PC-9 (cell line): ENCODE measurements around the gene SLC25A26. TPM values are rescaled to one million over a fixed set of nuclear protein-coding genes. Genes with fewer than 3 reads are reported as not detected.

Source experiments
- BruUV-seq: library from RNA; stranded (reverse); fragments of 400-500 nt; replicated peaks from 2 replicates; lab custom pipeline; 2021; lab: Mats Ljungman, UMichigan
- CTCF ChIA-PET: fragments of 300-600 bp; sonication (Branson Sonifier 250); formaldehyde crosslinking; loops from one replicate; lab custom pipeline; 2022; ENCODE audit warnings: antibody characterized with exemption; lab: Charles Lee
- POLR2A ChIA-PET: fragments of 300-600 bp; sonication (Branson Sonifier 250); formaldehyde crosslinking; loops from one replicate; lab custom pipeline; 2022; ENCODE audit warnings: antibody characterized with exemption; ENCODE audit not compliant: unreplicated experiment; lab: Charles Lee
- DNase-seq, 2 experiments: peaks; one replicate each; pipeline versions ENCODE4 v3.0.0 to v3.0.0-alpha.2; 2015 to 2022; ENCODE audit warnings: mixed read lengths in 1 of 2
- H2AFZ ChIP-seq: fragments of 200-600 bp; sonication (generic); 2 replicates; pipeline ENCODE4 v1.8.1; 2017; ENCODE audit warnings: antibody characterized with exemption
- H3F3A ChIP-seq: fragments of 200-600 bp; sonication (generic); 2 replicates; pipeline ENCODE4 v1.8.1; 2017; ENCODE audit warnings: antibody characterized with exemption, mild to moderate bottlenecking, low read depth; ENCODE audit not compliant: insufficient read depth
- H3K27ac ChIP-seq: fragments of 200-600 bp; sonication (generic); 2 replicates; pipeline ENCODE4 v1.6.1; 2016; ENCODE audit warnings: mixed run types
- H3K27me3 ChIP-seq: fragments of 200-600 bp; sonication (generic); 2 replicates; pipeline ENCODE4 v1.6.1; 2016; ENCODE audit warnings: low read depth, mixed run types; ENCODE audit not compliant: insufficient read depth
- H3K36me3 ChIP-seq: fragments of 200-600 bp; sonication (generic); 2 replicates; pipeline ENCODE4 v1.6.1; 2016; ENCODE audit warnings: low read depth, mixed run types
- H3K4me1 ChIP-seq: fragments of 200-600 bp; sonication (generic); replicated peaks from 2 replicates; pipeline ENCODE4 v1.6.1; 2016; ENCODE audit warnings: mixed run types; ENCODE audit not compliant: insufficient read depth
- H3K4me2 ChIP-seq: fragments of 200-600 bp; sonication (generic); 2 replicates; pipeline ENCODE4 v1.6.1; 2017; ENCODE audit warnings: mixed run types
- H3K4me3 ChIP-seq: fragments of 200-600 bp; sonication (generic); 2 replicates; pipeline ENCODE4 v1.6.1; 2016; ENCODE audit warnings: mixed run types
- H3K79me2 ChIP-seq: fragments of 200-600 bp; sonication (generic); 2 replicates; pipeline ENCODE4 v1.6.1; 2017; ENCODE audit warnings: low read depth, mixed run types
- H3K9me2 ChIP-seq: fragments of 200-600 bp; sonication (generic); 2 replicates; pipeline ENCODE4 v1.8.1; 2017; ENCODE audit warnings: mild to moderate bottlenecking; ENCODE audit not compliant: insufficient read depth
- H3K9me3 ChIP-seq: fragments of 200-600 bp; sonication (generic); 2 replicates; pipeline ENCODE4 v1.8.1; 2016; ENCODE audit warnings: low read depth; ENCODE audit not compliant: insufficient read depth
- H4K20me1 ChIP-seq: fragments of 200-600 bp; sonication (generic); 2 replicates; pipeline ENCODE4 v1.8.1; 2017; ENCODE audit not compliant: insufficient read depth
- EZH2 ChIP-seq: fragments of 200-600 bp; sonication (generic); IDR thresholded peaks from 2 replicates; pipeline ENCODE4 v1.8.0; 2017; ENCODE audit warnings: antibody characterized with exemption, low read depth
- intact Hi-C: fragments of 100-400 bp; cut with micrococcal nuclease; formaldehyde crosslinking; loops from one replicate; pipeline ENCODE4 v1.10.0; 2022; ENCODE audit not compliant: unreplicated experiment
- total RNA-seq: library from RNA; stranded (reverse); gene quantifications from 2 replicates; pipeline ENCODE4 v1.2.3, GENCODE V29; 2021
- TF ChIP-seq, protein P1 (sequence below): fragments of 200-600 bp; sonication (generic); conservative IDR thresholded peaks from 2 replicates; pipeline ENCODE4 v1.6.1; 2017; ENCODE audit warnings: mixed run types, antibody characterized with exemption, mild to moderate bottlenecking, moderate library complexity

Gene SLC25A26
- total RNA-seq, 1 experiment from 2014 or later = 20.8 TPM

GRCh38 chr3:66404903-66405700, 184.3 kb downstream of the SLC25A26 start:
- no peak overlapping the region for H3K4me2 ChIP-seq
- no peaks in the 10 kb centered on the region for H3K27me3 ChIP-seq
- H3K4me1 ChIP-seq = peaks cover 4% of the 10 kb centered on the region; the same call in 1 of the 2 replicates
- no peak overlapping the region for H2AFZ ChIP-seq
- no peaks in the 10 kb centered on the region for H3K36me3 ChIP-seq
- no peak for TF ChIP-seq EZH2
- TF ChIP-seq, protein P1, sequence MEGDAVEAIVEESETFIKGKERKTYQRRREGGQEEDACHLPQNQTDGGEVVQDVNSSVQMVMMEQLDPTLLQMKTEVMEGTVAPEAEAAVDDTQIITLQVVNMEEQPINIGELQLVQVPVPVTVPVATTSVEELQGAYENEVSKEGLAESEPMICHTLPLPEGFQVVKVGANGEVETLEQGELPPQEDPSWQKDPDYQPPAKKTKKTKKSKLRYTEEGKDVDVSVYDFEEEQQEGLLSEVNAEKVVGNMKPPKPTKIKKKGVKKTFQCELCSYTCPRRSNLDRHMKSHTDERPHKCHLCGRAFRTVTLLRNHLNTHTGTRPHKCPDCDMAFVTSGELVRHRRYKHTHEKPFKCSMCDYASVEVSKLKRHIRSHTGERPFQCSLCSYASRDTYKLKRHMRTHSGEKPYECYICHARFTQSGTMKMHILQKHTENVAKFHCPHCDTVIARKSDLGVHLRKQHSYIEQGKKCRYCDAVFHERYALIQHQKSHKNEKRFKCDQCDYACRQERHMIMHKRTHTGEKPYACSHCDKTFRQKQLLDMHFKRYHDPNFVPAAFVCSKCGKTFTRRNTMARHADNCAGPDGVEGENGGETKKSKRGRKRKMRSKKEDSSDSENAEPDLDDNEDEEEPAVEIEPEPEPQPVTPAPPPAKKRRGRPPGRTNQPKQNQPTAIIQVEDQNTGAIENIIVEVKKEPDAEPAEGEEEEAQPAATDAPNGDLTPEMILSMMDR = no peak
- DNase-seq = no peak
- ChIA-PET POLR2A (no interaction called here), CTCF (no interaction called here)
- H4K20me1 ChIP-seq = no peaks in the 10 kb centered on the region
- H3K4me3 ChIP-seq = no peak overlapping the region
- no peaks in the 10 kb centered on the region for H3K9me2 ChIP-seq
- H3K79me2 ChIP-seq = no peaks in the 10 kb centered on the region
- no peak overlapping the region for H3K27ac ChIP-seq
- H3K9me3 ChIP-seq = no peaks in the 10 kb centered on the region
- no peaks in the 10 kb centered on the region for H3F3A ChIP-seq
- intact Hi-C loops = no loop called here
- BruUV-seq = no TSS peak

GRCh38 chr3:66405701-66406091, 184.9 kb downstream of the SLC25A26 start:
- Histone ChIP-seq H3K79me2 (no peaks in the 10 kb centered on the region), H3K9me2 (no peaks in the 10 kb centered on the region), H4K20me1 (no peaks in the 10 kb centered on the region), H3K36me3 (no peaks in the 10 kb centered on the region), H2AFZ (no peak overlapping the region), H3K27me3 (no peaks in the 10 kb centered on the region), H3K4me3 (no peak overlapping the region), H3K4me1 (peaks cover 4% of the 10 kb centered on the region; the same call in 1 of the 2 replicates), H3K4me2 (no peak overlapping the region), H3K27ac (no peak overlapping the region), H3F3A (no peaks in the 10 kb centered on the region), H3K9me3 (no peaks in the 10 kb centered on the region)
- no peak for DNase-seq
- POLR2A ChIA-PET = no interaction called here
- TF ChIP-seq EZH2 = no peak
- TF ChIP-seq, protein P1 = no peak
- intact Hi-C loops = no loop called here
- BruUV-seq = no TSS peak
- CTCF ChIA-PET = no interaction called here

- TF ChIP-seq, protein P1 = no peak
- no peak for TF ChIP-seq EZH2
- H4K20me1 ChIP-seq = no peaks in the 10 kb centered on the region
Observed at GRCh38 chr3:66406163-66406562, 185.4 kb downstream of the SLC25A26 start.

More at GRCh38 chr3:66406163-66406562, 185.4 kb downstream of the SLC25A26 start:
- ChIA-PET CTCF (no interaction called here), POLR2A (no interaction called here)
- DNase-seq = no peak
- Histone ChIP-seq H3F3A (no peaks in the 10 kb centered on the region), H3K4me2 (no peak overlapping the region), H3K36me3 (no peaks in the 10 kb centered on the region), H3K4me1 (peaks cover 4% of the 10 kb centered on the region; the same call in 1 of the 2 replicates), H3K79me2 (no peaks in the 10 kb centered on the region), H3K9me3 (no peaks in the 10 kb centered on the region), H3K27me3 (no peaks in the 10 kb centered on the region), H2AFZ (no peak overlapping the region), H3K9me2 (no peaks in the 10 kb centered on the region), H3K27ac (no peak overlapping the region), H3K4me3 (no peak overlapping the region)
- intact Hi-C loops = no loop called here
- BruUV-seq = no TSS peak
